Measurements from ENCODE around the gene C19orf85.

Gene C19orf85

GRCh38 chr19:55489711-55490477, 25.3 kb upstream of the C19orf85 start:
- no peak for DNase-seq (ENCODE audit: low read depth)

- no peak for DNase-seq (ENCODE audit: low read depth)
These were observed 24.6 kb upstream of the C19orf85 start for GRCh38 chr19:55488986-55489710.

GRCh38 chr19:55487924-55488687, 23.6 kb upstream of the C19orf85 start, which contains the start of gene SSC5D:
SSC5D (plus strand) TSS chr19:55488436; CDS start chr19:55488590, 154 bp downstream.
- peak; percentile 24 for DNase-seq (ENCODE audit: low read depth)

- DNase-seq (ENCODE audit: low read depth), result peak; percentile 91
These were observed 22.7 kb upstream of the C19orf85 start for GRCh38 chr19:55486971-55487923.

- no peak for DNase-seq (ENCODE audit: low read depth)
These were observed 21.8 kb upstream of the C19orf85 start for GRCh38 chr19:55486043-55486970.

- no peak for DNase-seq (ENCODE audit: low read depth)
These were observed 21.0 kb upstream of the C19orf85 start for GRCh38 chr19:55485439-55486011.

- peak; percentile 31 for DNase-seq (ENCODE audit: low read depth)
These were observed 20.3 kb upstream of the C19orf85 start, which contains the start of gene NAT14 for GRCh38 chr19:55484593-55485438. NAT14 (plus strand) TSS chr19:55485188; CDS start chr19:55485709, 521 bp downstream.

- no peak for DNase-seq (ENCODE audit: low read depth)
These were observed 19.4 kb upstream of the C19orf85 start for GRCh38 chr19:55483706-55484592.

GRCh38 chr19:55482967-55483705, 18.6 kb upstream of the C19orf85 start:
- no peak for DNase-seq (ENCODE audit: low read depth)

- no peak for DNase-seq (ENCODE audit: low read depth)
These were observed 17.8 kb upstream of the C19orf85 start for GRCh38 chr19:55482156-55482961.

- DNase-seq (ENCODE audit: low read depth), result no peak
These were observed 17.2 kb upstream of the C19orf85 start for GRCh38 chr19:55481794-55482155.

GRCh38 chr19:55481148-55481793, 16.7 kb upstream of the C19orf85 start:
- no peak for DNase-seq (ENCODE audit: low read depth)

- DNase-seq (ENCODE audit: low read depth), result no peak
These were observed 15.1 kb upstream of the C19orf85 start for GRCh38 chr19:55479451-55480230.

GRCh38 chr19:55479045-55479444, 14.5 kb upstream of the C19orf85 start:
- DNase-seq (ENCODE audit: low read depth), result no peak

GRCh38 chr19:55478364-55478763, 13.8 kb upstream of the C19orf85 start:
- DNase-seq (ENCODE audit: low read depth), result no peak
